Activated T-helper 1 cell treated with anti-CD3 and anti-CD28 coated beads, Interleukin-2, amount 50 U/mL, for 16 hours (primary cell): ENCODE results near the gene MYL9.
"Not testable (repeated sequence)": the region's sequence is repeated elsewhere in the genome, so short reads cannot be mapped to it uniquely, and the experiment has no call there.

Experiments
- DNase-seq, 2 donors: peaks; one replicate each; pipeline ENCODE4 v3.0.0-alpha.2; 2020; ENCODE audit warnings: low read depth in 1 of 2, low spot score in 1 of 2

The MYL9 gene

GRCh38 chr20:36548704-36549627 is 7.6 kb downstream of the MYL9 start:
- no peak for DNase-seq

- no peak for DNase-seq
These were observed 8.3 kb downstream of the MYL9 start for GRCh38 chr20:36549628-36549941.

GRCh38 chr20:36549942-36550789 is 8.8 kb downstream of the MYL9 start:
- no peak for DNase-seq

- DNase-seq = no peak
These were observed 9.5 kb downstream of the MYL9 start for GRCh38 chr20:36550790-36551299.

DNA sequence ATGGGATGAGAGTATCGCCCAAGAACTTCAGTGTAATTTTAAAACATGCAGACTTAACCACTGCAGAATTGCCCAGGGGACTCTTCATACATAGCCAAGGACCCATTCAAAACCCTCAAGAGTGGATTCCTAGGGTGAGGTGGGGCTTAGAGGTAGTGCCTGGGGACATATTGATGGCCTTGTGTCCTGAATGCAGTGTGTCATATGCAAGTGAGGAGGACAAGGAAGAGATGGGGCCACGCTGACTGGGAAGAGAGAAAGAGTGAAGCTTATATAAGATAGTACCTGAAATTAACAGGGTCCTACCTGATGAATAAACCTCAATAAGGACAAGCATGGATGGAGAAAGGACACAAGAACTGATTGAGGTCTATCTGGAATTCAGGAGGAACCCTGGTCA is 13.9 kb downstream of the MYL9 start:
- DNase-seq = no peak

DNA sequence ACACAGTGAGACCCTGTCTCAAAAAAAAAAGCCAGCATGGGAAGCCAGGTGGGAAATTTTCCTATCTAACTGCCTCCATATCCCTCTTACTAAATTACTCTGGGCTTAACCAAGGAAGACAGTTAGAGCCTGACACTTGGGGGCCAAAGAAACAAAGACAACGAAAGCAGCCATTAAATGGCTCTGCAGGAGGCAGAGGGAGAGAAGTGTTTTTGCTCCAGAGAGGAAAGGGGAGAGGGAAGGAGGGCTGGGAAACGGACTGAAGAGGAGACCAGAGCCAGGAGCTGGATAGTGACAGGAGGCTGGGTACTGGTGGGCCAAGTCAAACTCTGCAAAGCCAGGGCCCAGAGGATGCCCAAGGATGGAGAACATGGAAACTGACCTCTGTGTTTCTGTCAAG is 21.4 kb downstream of the MYL9 start:
- DNase-seq = no peak

DNA sequence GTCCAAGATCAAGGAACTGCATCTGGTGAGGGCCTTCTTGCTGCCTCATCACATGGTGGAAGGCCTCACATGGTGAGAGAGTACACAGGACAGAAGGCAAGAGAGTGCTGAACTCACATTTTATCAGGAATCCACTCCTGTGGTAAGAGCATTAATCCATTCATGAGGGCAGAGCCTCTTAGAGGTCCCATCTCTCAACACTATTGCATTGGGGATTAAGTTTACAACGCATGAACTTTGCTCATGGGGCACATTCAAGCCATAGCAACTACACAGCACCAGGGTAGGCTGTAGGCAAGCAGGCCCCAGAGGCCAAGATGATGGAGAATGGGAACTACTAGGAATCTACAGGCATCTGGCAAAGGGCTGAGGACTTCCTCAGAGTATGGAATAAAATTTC is 22.1 kb downstream of the MYL9 start:
- no peak for DNase-seq

DNA sequence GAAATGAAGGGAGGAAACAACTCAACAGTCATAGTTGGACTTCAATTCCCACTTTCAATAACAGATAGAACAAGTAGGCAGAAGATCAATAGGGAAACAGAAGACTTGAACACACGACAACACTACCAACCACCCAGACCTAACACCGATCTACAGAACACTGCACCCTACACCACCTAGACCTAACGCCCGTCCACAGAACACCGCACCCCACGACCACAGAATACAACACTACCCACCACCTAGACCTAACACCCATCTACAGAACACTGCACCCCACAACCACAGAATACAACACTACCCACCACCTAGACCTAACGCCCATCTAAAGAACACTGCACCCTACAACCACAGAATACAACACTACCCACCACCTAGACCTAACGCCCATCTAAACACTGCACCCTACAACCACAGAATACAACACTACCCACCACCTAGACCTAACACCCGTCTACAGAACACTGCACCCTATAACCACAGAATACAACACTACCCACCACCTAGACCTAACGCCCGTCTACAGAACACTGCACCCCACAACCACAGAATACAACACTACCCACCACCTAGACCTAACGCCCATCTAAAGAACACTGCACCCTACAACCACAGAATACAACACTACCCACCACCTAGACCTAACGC is 22.9 kb downstream of the MYL9 start:
- DNase-seq = not testable (repeated sequence)

GRCh38 chr20:36564726-36565121 is 23.4 kb downstream of the MYL9 start:
- not testable (repeated sequence) for DNase-seq

- no peak for DNase-seq
These were observed 24.2 kb downstream of the MYL9 start for GRCh38 chr20:36565520-36565919.

- no peak for DNase-seq
These were observed 28.6 kb downstream of the MYL9 start for GRCh38 chr20:36569847-36570429.

DNA sequence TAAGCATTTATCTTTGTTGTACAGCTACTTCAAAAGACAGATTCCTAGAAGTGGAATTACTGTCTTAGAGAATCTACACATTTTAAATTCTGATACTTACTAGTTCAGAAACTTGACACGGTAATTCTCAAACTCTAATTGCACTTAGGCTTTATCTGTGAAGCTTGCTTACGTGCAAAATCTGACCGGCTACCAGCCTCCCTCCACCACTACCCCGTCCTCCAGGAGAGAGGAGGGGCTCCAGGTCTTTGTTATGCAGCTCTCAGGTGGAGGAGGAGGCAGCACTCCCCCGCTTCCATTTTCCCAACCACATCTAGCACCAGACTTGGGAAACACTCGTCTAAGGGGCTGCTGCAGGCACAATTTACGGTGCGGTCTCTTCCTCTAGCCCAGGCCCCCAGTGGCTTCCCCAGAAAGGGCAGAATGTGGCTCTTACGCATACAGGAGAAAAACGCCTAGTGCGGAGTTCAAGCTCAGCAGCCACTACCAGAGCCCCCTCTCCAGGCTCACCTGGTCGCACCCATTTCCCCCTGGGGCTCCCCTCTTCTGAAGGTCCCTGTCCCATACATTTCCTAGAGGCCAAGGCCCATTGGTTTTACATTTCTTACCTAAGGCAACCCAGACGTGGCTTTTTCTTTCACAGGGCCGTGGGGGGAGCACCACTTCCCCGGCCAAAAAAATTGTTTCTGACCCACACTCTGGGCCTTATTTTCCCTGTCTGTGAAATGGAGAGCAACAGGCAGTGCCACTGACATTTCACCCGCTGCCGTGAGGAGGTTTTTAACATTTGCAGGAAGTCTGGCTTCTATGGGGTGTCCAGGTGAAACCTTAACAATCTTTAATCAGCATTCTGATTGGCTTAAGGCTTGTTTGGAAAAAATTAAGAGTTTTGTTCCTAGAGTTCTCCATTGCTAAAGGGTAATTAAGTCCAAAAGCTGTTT is 30.5 kb downstream of the MYL9 start:
- DNase-seq = no peak

- DNase-seq = peak; percentile 22 to 57
These were observed 31.4 kb downstream of the MYL9 start for GRCh38 chr20:36572701-36573102.

GRCh38 chr20:36573103-36573797 is 31.9 kb downstream of the MYL9 start, which contains the start of gene TGIF2:
Gene TGIF2 (plus strand): TSS chr20:36573597. CDS start chr20:36578775, 5,178 bp downstream.
- DNase-seq = peak; percentile 68 to 85

DNA sequence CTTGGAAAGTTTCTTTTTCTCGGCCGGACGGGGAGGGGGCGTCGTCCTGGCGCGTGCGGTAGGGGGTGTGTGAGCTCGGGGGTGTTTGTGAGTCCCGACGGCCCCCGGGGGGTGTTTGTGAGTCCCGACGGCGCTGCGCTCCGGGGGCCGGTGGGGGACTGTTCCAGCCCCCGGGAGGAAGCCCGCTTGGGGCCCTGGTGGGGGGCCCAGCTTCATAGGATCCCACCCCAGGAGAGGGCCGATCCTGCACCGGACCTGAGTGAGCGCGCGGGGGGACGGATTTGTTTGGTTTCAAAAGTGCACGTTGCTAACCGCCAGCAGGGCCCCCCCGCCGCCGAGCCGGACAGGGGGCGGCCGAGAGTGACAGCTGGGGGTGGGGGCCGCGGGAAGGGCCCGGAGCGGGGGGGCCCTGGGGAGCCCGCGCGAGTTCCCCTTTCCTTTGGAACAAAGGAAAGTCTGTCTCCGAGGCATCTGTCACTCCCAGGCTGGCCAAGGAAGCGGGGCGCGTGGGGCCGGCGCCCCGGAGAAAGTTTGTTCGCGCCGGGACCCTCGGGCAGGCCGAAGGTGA is 32.6 kb downstream of the MYL9 start:
- peak in 1 of 2 donors; percentile 27 for DNase-seq

DNA sequence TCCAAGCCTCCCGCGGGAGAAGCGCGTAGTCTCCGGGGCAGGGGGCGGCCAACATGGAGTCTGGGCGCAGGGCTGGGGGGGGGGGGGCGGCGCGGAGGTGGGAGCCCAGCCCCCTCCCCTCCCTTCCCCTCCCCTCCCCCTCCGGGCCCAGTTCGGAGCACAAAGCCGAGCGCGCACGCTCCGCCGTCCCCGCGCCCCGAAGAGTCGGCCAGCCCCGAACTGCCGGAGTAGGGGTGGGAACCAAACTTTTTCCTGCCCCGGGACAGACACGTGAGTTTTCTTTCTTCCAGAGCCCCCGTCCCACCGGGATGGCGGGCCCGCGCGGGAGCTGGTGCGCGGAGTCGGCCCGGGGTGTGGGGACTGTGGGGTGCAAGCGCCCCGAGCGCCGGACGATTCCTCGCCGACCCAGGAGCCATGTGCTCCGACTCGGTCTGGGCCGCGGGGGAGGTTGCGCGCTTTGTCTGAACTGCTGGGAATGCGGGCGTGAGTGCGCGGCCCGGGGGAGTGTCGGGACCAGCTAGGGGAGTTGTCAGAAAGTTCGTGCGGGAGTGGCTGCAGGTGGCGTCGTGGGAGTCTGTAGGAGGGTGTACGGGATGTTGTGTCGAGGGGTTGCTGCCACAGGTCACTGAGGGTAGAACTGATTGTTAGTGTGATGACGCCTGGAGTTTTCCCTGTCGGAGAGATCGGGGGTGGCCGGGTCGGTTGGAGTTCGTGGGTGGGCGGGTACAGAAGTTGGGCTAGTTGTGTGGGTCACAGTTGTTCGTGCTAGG is 33.2 kb downstream of the MYL9 start:
- DNase-seq = peak in 1 of 2 donors; percentile 25

- DNase-seq = no peak
These were observed 34.7 kb downstream of the MYL9 start for GRCh38 chr20:36576081-36576445.

GRCh38 chr20:36578356-36579041 is 37.2 kb downstream of the MYL9 start:
- no peak for DNase-seq
